Spinal cord (tissue), 10 donors: ENCODE measurements around the gene PDE3B. TPM values are rescaled to one million over a fixed set of nuclear protein-coding genes. Genes with fewer than 3 reads are reported as not detected.
"Not testable (repeated sequence)": the region's sequence is repeated elsewhere in the genome, so short reads cannot be mapped to it uniquely, and the experiment has no call there.

Experiments used
- DNase-seq, 6 donors: peaks; one replicate each; pipeline versions ENCODE4 v3.0.0 to v3.0.0-alpha.2; 2013 to 2015; ENCODE audit warnings: low spot score in 6 of 6, low read depth in 4 of 6
- H3K27ac ChIP-seq: one replicate; pipeline ENCODE4 v1.5.1; 2013; ENCODE audit warnings: low read depth, low read length, control low read depth
- H3K27me3 ChIP-seq: one replicate; pipeline ENCODE4 v1.6.1; 2013; ENCODE audit warnings: low read length; ENCODE audit not compliant: control insufficient read depth, insufficient read depth
- H3K36me3 ChIP-seq: one replicate; pipeline ENCODE4 v1.6.1; 2013; ENCODE audit warnings: low read length; ENCODE audit not compliant: control insufficient read depth, insufficient read depth
- H3K4me1 ChIP-seq: one replicate; pipeline ENCODE4 v1.6.1; 2013; ENCODE audit warnings: low read length; ENCODE audit not compliant: control insufficient read depth, insufficient read depth
- H3K4me3 ChIP-seq: one replicate; pipeline ENCODE4 v1.5.1; 2013; ENCODE audit warnings: low read depth, low read length, control low read depth
- H3K9me3 ChIP-seq: one replicate; pipeline ENCODE4 v1.6.1; 2013; ENCODE audit warnings: low read length; ENCODE audit not compliant: control insufficient read depth, insufficient read depth
- WGBS: methylation state at CpG from one replicate; pipeline ENCODE4 v1.1.5; 2013; ENCODE audit warnings: missing lambda C conversion rate; ENCODE audit not compliant: insufficient coverage; 5-methylcytosine and 5-hydroxymethylcytosine counted together
- polyA plus RNA-seq, 2 donors: library from polyadenylated mRNA; unstranded; fragments of 120-200 nt; gene quantifications; one replicate each; pipeline ENCODE4 v1.2.1, GENCODE V29; 2013; ENCODE audit not compliant: insufficient read length in 2 of 2
- total RNA-seq, 2 donors: library from RNA; depleted of rRNA in 1 of 2; stranded (reverse); fragments of 120-200 nt in 1 of 2; fragments of >200 nt in 1 of 2; gene quantifications; one replicate each; pipeline versions ENCODE4 v1.2.3 to v1.2.4, GENCODE V29; 2013 to 2014
- donor health status: healthy.

The PDE3B gene
- total and polyA plus RNA-seq, 4 donors = 9.8 to 37.7 (median 14.7) TPM

DNA sequence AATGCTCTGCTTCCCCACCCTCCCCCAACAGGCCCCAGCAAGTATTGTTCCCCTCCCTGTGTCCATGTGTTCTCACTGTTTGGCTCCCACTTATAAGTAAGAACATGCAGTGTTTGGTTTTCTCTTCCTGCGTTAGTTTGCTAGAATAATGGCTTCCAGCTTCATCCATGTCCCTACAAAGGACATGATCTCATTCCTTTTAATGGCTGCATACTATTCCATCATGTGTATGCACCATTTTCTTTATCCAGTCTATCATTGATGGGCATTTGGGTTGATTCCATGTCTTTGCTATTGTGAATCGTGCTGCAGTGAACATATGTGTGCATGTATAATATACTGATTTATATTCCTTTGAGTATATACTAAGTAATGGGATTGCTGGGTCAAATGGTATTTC lies 52.1 kb downstream of the PDE3B start:
- H3K27me3 ChIP-seq, H3K4me3 ChIP-seq, H3K36me3 ChIP-seq, DNase-seq, H3K4me1 ChIP-seq, H3K9me3 ChIP-seq, H3K27ac ChIP-seq: not testable (repeated sequence)
- WGBS = no CpG with 5 or more reads among the region's 2 CpGs

DNA sequence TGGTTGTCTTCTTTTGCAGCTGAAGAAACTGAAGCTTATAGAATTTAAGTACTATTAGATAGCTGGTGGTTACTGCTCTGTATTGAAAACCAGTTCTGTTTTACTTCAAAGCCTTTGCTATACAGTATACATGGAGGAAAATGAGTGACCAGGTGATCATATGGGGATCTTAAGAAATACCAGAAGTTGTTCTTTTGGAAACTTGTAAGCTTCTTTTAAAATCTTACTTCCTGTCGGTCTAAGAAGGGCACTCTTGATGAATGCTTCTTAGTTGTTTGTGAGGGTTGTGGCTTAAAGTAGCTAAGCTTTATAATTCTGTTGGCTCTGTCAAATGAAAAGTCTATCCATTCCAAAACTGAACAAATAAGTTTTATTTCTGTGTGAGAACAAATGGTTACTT lies 55.2 kb downstream of the PDE3B start:
- Histone ChIP-seq H3K4me1 (no peaks in the 10 kb centered on the region), H3K27ac (no peak overlapping the region), H3K36me3 (no peaks in the 10 kb centered on the region), H3K9me3 (peaks cover 3% of the 10 kb centered on the region), H3K27me3 (no peaks in the 10 kb centered on the region), H3K4me3 (no peak overlapping the region)
- WGBS = no CpG with 5 or more reads among the region's 1 CpG
- DNase-seq = no peak

DNA sequence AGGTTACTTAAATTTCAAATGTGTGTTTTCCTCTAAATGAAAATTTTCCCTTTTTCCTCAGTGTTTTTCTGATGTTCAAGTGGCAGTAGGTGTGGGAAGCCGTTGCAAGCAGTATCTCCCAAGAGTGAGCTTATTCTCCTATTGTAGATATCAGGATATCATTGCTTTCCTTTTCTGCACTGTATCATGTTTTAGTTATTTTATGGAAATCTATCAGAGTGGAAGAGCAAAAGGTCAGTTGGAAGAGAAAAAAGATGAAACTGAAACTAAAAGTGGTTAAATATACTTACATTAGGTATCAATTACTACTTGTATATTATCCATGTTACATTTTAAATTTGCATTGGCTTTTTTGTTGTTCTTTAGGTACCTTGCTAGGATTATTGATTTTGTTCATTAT lies 57.0 kb downstream of the PDE3B start:
- Histone ChIP-seq H3K9me3 (peaks cover 2% of the 10 kb centered on the region), H3K4me3 (no peak overlapping the region), H3K4me1 (no peaks in the 10 kb centered on the region), H3K27me3 (no peaks in the 10 kb centered on the region), H3K27ac (no peak overlapping the region), H3K36me3 (no peaks in the 10 kb centered on the region)
- WGBS = no CpG with 5 or more reads among the region's 1 CpG
- DNase-seq = no peak

DNA sequence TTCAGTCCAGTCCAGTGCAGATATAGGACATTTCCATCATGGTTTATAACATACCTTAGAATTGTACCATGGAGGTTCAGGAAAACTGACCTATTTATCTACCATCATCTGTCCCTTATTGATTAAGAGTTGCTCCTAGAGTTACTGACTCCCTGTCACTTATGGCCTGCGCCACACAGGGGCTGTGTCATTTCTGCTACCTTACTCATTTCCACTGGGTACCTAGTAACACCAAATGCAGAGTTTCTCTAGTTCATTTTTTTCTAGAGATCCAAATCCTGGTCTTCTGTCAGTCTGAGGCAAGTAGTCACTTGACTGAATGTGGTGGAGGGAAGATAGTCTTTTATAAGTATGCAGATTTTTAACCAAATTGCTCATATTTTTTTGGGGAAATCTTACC lies 59.2 kb downstream of the PDE3B start:
- Histone ChIP-seq H3K27ac (no peak overlapping the region), H3K4me1 (no peaks in the 10 kb centered on the region), H3K9me3 (peaks cover 2% of the 10 kb centered on the region), H3K27me3 (no peaks in the 10 kb centered on the region), H3K36me3 (no peaks in the 10 kb centered on the region), H3K4me3 (no peak overlapping the region)
- 100% methylated on average over 1 of the region's 1 CpG for WGBS
- DNase-seq = no peak

DNA sequence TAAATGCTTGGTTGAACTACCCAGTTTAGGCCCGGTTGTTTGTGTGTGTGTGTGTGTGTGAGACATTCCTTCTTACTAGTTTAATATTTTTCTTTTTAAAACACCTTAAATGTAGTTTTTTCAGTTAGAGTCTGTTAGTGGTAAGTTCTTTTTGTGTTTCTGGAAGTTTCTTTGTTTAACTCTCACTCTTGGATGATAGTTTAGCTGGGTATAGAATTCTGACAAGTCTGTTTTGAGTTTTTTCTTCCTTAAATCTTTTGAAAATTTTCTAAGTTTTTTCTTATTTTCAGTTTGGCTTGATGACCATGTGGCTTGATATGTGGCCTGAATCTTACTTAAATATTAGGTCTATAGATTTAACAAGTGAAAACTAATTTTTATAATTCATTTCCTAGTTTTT lies 60.1 kb downstream of the PDE3B start:
- no CpG with 5 or more reads among the region's 1 CpG for WGBS
- no peak for DNase-seq
- H3K36me3 ChIP-seq = no peaks in the 10 kb centered on the region
- no peak overlapping the region for H3K27ac ChIP-seq
- no peaks in the 10 kb centered on the region for H3K4me1 ChIP-seq
- no peaks in the 10 kb centered on the region for H3K27me3 ChIP-seq
- peaks cover 2% of the 10 kb centered on the region for H3K9me3 ChIP-seq
- H3K4me3 ChIP-seq = no peak overlapping the region

DNA sequence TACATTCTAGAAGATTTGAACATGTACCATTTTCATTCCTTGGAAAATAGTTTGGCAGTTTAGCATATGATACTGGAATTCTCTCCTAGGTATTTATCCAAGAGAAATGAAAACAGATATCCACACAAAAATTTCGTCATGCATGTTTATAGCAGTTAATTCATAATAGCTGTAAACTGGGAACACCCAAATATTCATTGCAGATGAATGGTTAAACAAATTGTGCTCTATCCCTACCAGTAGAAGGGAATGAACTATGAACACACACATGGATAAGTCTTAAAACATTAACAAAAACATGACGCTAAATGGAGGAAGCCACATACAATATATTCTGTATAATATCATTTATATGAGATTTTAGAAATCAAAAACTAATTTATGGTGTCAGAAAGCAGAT lies 61.5 kb downstream of the PDE3B start:
- H3K27me3 ChIP-seq = no peaks in the 10 kb centered on the region
- H3K4me1 ChIP-seq = no peaks in the 10 kb centered on the region
- no CpG with 5 or more reads among the region's 2 CpGs for WGBS
- H3K27ac ChIP-seq = no peak overlapping the region
- no peak overlapping the region for H3K4me3 ChIP-seq
- DNase-seq = no peak
- peaks cover 2% of the 10 kb centered on the region for H3K9me3 ChIP-seq
- no peaks in the 10 kb centered on the region for H3K36me3 ChIP-seq

DNA sequence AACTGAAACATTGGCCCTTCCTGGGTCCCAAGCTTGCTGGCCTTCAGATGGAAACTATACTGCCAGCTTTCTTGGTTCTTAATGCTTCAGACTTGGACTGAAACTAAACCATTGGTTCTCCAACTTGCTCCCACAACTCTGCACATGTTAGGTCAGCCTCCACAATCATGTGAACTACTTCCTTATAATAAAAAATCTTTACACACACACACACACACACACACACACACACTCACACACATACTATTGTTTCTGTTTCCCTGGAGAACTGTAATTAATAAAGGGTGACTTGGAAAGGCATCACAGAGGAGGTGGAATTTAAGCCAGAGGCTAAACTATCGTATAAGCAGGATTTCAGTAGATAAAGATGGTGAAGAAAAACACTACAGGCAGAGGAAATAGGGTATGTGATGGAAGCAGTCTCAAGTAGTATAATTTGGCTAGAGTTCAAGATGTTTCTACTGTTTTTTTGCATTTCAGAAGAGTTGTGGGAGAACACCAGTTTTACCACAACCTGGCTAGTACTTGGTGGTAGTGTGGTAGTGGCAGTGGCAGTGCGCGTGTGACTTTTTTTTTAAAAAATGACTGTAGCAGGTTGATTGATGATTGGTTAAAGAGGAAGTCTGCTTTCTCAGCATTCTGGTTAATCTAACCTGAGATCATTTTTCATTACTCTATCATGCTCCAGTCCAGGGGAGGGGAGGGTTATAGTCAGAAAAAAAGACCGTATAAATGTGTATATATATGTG lies 70.1 kb downstream of the PDE3B start:
- Histone ChIP-seq H3K27ac (no peak overlapping the region), H3K4me3 (no peak overlapping the region), H3K36me3 (no peaks in the 10 kb centered on the region), H3K4me1 (no peaks in the 10 kb centered on the region), H3K9me3 (no peaks in the 10 kb centered on the region), H3K27me3 (no peaks in the 10 kb centered on the region)
- DNase-seq = no peak
- 83% methylated on average over 1 of the region's 4 CpGs for WGBS

DNA sequence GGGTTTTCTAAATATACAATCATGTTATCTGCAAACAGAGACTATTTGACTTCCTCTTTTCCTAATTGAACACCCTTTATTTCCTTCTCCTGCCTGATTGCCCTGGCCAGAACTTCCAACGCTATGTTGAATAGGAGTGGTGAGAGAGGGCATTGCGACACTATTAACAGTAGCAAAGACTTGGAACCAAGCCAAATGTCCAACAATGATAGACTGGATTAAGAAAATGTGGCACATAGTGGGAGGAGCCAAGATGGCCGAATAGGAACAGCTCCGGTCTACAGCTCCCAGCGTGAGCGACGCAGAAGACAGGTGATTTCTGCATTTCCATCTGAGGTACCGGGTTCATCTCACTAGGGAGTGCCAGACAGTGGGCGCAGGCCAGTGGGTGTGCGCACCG lies 72.1 kb downstream of the PDE3B start:
- not testable (repeated sequence) for H3K9me3 ChIP-seq, H3K27me3 ChIP-seq, H3K27ac ChIP-seq, H3K36me3 ChIP-seq, H3K4me3 ChIP-seq, H3K4me1 ChIP-seq, DNase-seq
- WGBS = 80% methylated on average over 1 of the region's 11 CpGs

DNA sequence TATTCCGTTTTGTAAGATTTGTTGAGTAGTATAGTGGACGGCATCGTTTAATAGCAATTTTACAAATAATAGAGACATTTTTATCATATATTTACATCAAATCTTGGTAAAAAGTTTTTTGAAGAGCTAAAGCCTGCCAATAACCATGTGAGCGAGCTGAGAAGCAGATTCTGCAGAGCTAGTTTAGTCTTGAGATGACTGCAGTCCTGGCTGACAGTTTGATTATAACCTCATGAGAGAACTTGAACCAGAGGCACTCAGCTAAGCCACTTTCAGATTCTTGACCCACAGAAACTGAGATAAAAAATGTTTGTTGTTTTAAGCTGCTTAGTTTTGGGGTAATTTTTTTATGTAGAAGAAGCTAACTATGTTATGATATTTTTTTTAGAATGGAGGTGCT lies 78.9 kb downstream of the PDE3B start:
- DNase-seq = no peak
- WGBS = no CpG with 5 or more reads among the region's 4 CpGs

DNA sequence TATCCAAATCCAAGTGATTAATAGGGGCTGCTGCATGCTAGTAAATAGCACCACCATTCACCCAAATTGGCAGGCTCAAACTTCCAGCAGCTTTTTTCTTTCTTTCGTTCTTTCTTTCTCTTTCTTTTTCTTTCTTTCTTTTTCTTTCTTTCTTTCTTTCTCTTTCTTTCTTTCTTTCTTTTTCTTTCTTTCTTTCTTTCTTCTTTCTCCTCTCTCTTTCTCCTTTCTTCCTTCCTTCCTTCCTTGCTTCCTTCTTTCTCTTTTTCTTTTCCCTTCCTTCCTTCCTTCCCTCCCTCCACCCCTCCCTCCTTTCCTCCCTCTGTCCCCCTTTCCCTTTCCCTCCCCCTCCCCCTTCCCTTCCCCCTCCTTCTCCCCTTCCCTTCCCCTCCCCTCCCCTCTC lies 81.5 kb downstream of the PDE3B start:
- H3K4me1 ChIP-seq = no peaks in the 10 kb centered on the region
- DNase-seq = no peak

More for the DNA sequence above, 78.9 kb downstream of the PDE3B start:
- Histone ChIP-seq H3K9me3 (no peaks in the 10 kb centered on the region), H3K27ac (no peak overlapping the region), H3K27me3 (no peaks in the 10 kb centered on the region), H3K4me1 (no peaks in the 10 kb centered on the region), H3K4me3 (no peak overlapping the region), H3K36me3 (no peaks in the 10 kb centered on the region)

More for the DNA sequence above, 81.5 kb downstream of the PDE3B start:
- 83% methylated on average over 1 of the region's 1 CpG for WGBS
- H3K36me3 ChIP-seq = no peaks in the 10 kb centered on the region
- H3K4me3 ChIP-seq = no peak overlapping the region
- no peak overlapping the region for H3K27ac ChIP-seq
- no peaks in the 10 kb centered on the region for H3K27me3 ChIP-seq
- H3K9me3 ChIP-seq = no peaks in the 10 kb centered on the region
